Liver (tissue), 3 donors: ENCODE data around the gene FBLIM1.

ENCODE experiments used
- ATF3 ChIP-seq: IDR thresholded peaks from 2 replicates; pipeline ENCODE4 v1.6.1; 2016; ENCODE audit warnings: antibody characterized with exemption
- CTCF ChIP-seq: fragments of 150-350 bp; IDR thresholded peaks from 2 replicates; pipeline ENCODE4 v1.5.1; 2017; ENCODE audit warnings: improper control_type of control experiment, low read depth, low read length; ENCODE audit not compliant: missing input control
- EGR1 ChIP-seq, 2 donors: IDR thresholded peaks; 2 replicates each; pipeline ENCODE4 v1.6.1; 2016 to 2018; ENCODE audit warnings: antibody characterized with exemption in 2 of 2, low read depth in 2 of 2
- GABPA ChIP-seq, 2 donors: IDR thresholded peaks in 1 of 2; conservative IDR thresholded peaks in 1 of 2; 2 replicates each; pipeline ENCODE4 v1.6.1; 2016; ENCODE audit warnings: antibody characterized with exemption in 2 of 2, mild to moderate bottlenecking in 1 of 2, moderate library complexity in 1 of 2
- HNF4A ChIP-seq, 2 donors: conservative IDR thresholded peaks; 2 replicates each; pipeline ENCODE4 v1.6.1; 2016; ENCODE audit warnings: antibody characterized with exemption in 2 of 2, mild to moderate bottlenecking in 2 of 2
- JUND ChIP-seq, 2 donors: IDR thresholded peaks; 2 replicates each; pipeline ENCODE4 v1.6.1; 2016; ENCODE audit warnings: antibody characterized with exemption in 2 of 2
- MAX ChIP-seq: IDR thresholded peaks from 2 replicates; pipeline ENCODE4 v1.6.1; 2016; ENCODE audit warnings: antibody characterized with exemption
- RAD21 ChIP-seq, 2 donors: IDR thresholded peaks; 2 replicates each; pipeline ENCODE4 v1.6.1; 2016; ENCODE audit warnings: antibody characterized with exemption in 2 of 2, mild to moderate bottlenecking in 2 of 2
- REST ChIP-seq: IDR thresholded peaks from 2 replicates; pipeline ENCODE4 v1.6.1; 2016; ENCODE audit warnings: antibody characterized with exemption, mild to moderate bottlenecking
- RXRA ChIP-seq, 2 donors: IDR thresholded peaks; 2 replicates each; pipeline ENCODE4 v1.6.1; 2017 to 2018; ENCODE audit warnings: antibody characterized with exemption in 2 of 2, mild to moderate bottlenecking in 1 of 2
- SP1 ChIP-seq: IDR thresholded peaks from 2 replicates; pipeline ENCODE4 v1.6.1; 2018; ENCODE audit warnings: antibody characterized with exemption, mild to moderate bottlenecking
- TAF1 ChIP-seq: conservative IDR thresholded peaks from 2 replicates; pipeline ENCODE4 v1.6.1; 2016; ENCODE audit warnings: antibody characterized with exemption, mild to moderate bottlenecking
- YY1 ChIP-seq: IDR thresholded peaks from 2 replicates; pipeline ENCODE4 v1.6.1; 2016; ENCODE audit warnings: antibody characterized with exemption, mild to moderate bottlenecking
- ZBTB33 ChIP-seq: IDR thresholded peaks from 2 replicates; pipeline ENCODE4 v1.6.1; 2016; ENCODE audit warnings: antibody characterized with exemption
- donor health status: healthy.
- donor health status: healthy.

- TF ChIP-seq REST (no peak), CTCF (no peak), RAD21 (IDR thresholded peaks at IDR 0.05) (no peak), ZBTB33 (no peak), YY1 (no peak), MAX (no peak), TAF1 (no peak), RXRA (IDR thresholded peaks at IDR 0.05) (no peak), GABPA (IDR thresholded peaks at IDR 0.05 in 1 of 2, conservative IDR thresholded peaks at IDR 0.05 in 1 of 2) (no peak), EGR1 (IDR thresholded peaks at IDR 0.05; ENCODE audit: low read depth in 2 of 2) (no peak), JUND (IDR thresholded peaks at IDR 0.05) (no peak), HNF4A (conservative IDR thresholded peaks at IDR 0.05) (no peak), SP1 (no peak), ATF3 (no peak)
Measured at GRCh38 chr1:15762546-15762945, 4.0 kb downstream of the FBLIM1 start.
